GM12878 (cell line): Measurements from ENCODE around the gene ARHGAP9. TPM values are rescaled to one million over a fixed set of nuclear protein-coding genes. Genes with fewer than 3 reads are reported as not detected.

Source experiments
- ATAC-seq: fragments of 200-7000 bp; cut with Tn5 transposase; 3 replicates; pipeline ENCODE4 v1.9.1; 2020; ENCODE audit warnings: mild to moderate bottlenecking, moderate library complexity
- BruUV-seq: library from RNA; stranded (reverse); fragments of 400-500 nt; replicated peaks from 2 replicates; lab custom pipeline; 2021; lab: Mats Ljungman, UMichigan
- CTCF ChIA-PET: fragments of 300-600 bp; sonication (Branson Sonifier 250); formaldehyde crosslinking; extraction: SDS; loops from one replicate; lab custom pipeline; 2021; ENCODE audit warnings: inconsistent platforms; lab: Yijun Ruan, JAX
- POLR2A ChIA-PET: fragments of 350-600 bp; formaldehyde crosslinking; extraction: SDS; loops from one replicate; lab custom pipeline; 2021; ENCODE audit warnings: inconsistent platforms; lab: Charles Lee
- RAD21 ChIA-PET: fragments of 300-600 bp; sonication (Branson Sonifier 250); formaldehyde crosslinking; loops from one replicate; lab custom pipeline; 2023; ENCODE audit warnings: antibody characterized with exemption; ENCODE audit not compliant: unreplicated experiment; lab: Charles Lee
- SMC1A ChIA-PET: fragments of 300-600 bp; sonication (Branson Sonifier 250); formaldehyde crosslinking; loops from one replicate; lab custom pipeline; 2023; ENCODE audit not compliant: unreplicated experiment, uncharacterized antibody; lab: Charles Lee
- DNase-seq: peaks from one replicate; pipeline ENCODE4 v3.0.0-alpha.2; 2011; ENCODE audit warnings: low read depth, low spot score
- FAIRE-seq: peaks from 3 replicates; lab custom pipeline; 2011; peaks lifted over from hg19 to GRCh38; lab: Jason Lieb, UNC
- H2AFZ ChIP-seq: 2 replicates; pipeline ENCODE4 v1.6.0; 2011; ENCODE audit warnings: low read depth, low read length, control low read depth; ENCODE audit not compliant: control insufficient read depth
- H3K27ac ChIP-seq: 2 replicates; pipeline ENCODE4 v1.5.1; 2011; ENCODE audit warnings: control low read depth; ENCODE audit not compliant: control insufficient read depth, insufficient read depth
- H3K27me3 ChIP-seq, 2 experiments: replicated peaks in 1 of 2; 2 replicates each; pipeline versions ENCODE4 v1.6.0 to v1.6.1; 2011; ENCODE audit warnings: low read length in 1 of 2; ENCODE audit not compliant: control insufficient read depth in 2 of 2, insufficient read depth in 2 of 2
- H3K36me3 ChIP-seq, 2 experiments: 2 replicates each; pipeline ENCODE4 v1.5.1; 2011; ENCODE audit warnings: low read length in 1 of 2; ENCODE audit not compliant: control insufficient read depth in 2 of 2, insufficient read depth in 2 of 2
- H3K4me1 ChIP-seq: 2 replicates; pipeline ENCODE4 v1.6.1; 2011; ENCODE audit warnings: mild to moderate bottlenecking, low read length, moderate library complexity, mixed read lengths; ENCODE audit not compliant: control insufficient read depth, insufficient read depth
- H3K4me2 ChIP-seq: 2 replicates; pipeline ENCODE4 v1.6.0; 2011; ENCODE audit warnings: control low read depth; ENCODE audit not compliant: control insufficient read depth, insufficient read depth
- H3K4me3 ChIP-seq: fragments of 200-600 bp; sonication (generic); 2 replicates; pipeline ENCODE4 v1.5.1; 2016
- H3K79me2 ChIP-seq: 2 replicates; pipeline ENCODE4 v1.6.0; 2011; ENCODE audit warnings: low read length; ENCODE audit not compliant: control insufficient read depth, insufficient read depth
- H3K9ac ChIP-seq: 2 replicates; pipeline ENCODE4 v1.8.0; 2011; ENCODE audit warnings: low read length, control low read depth, mixed read lengths; ENCODE audit not compliant: control insufficient read depth, insufficient read depth
- H3K9me3 ChIP-seq: replicated peaks from 3 replicates; pipeline ENCODE4 v1.5.1; 2011; ENCODE audit warnings: mild to moderate bottlenecking, low read length; ENCODE audit not compliant: control insufficient read depth, insufficient read depth
- H4K20me1 ChIP-seq: 2 replicates; pipeline ENCODE4 v1.6.0; 2011; ENCODE audit not compliant: control insufficient read depth, insufficient read depth
- ATF7 ChIP-seq: fragments of 450-650 bp; IDR thresholded peaks from 2 replicates; pipeline ENCODE4 v1.6.1; 2016; ENCODE audit warnings: low read depth, mild to moderate bottlenecking
- IKZF1 ChIP-seq: fragments of 450-650 bp; conservative IDR thresholded peaks from 2 replicates; pipeline ENCODE4 v1.6.1; 2017; ENCODE audit warnings: antibody characterized with exemption, mild to moderate bottlenecking
- JUND ChIP-seq: IDR thresholded peaks from 2 replicates; pipeline ENCODE4 v1.6.1; 2012; ENCODE audit warnings: low read depth, mild to moderate bottlenecking, low read length, improper control_type of control experiment, moderate library complexity
- POLR2A ChIP-seq: IDR thresholded peaks from 2 replicates; pipeline ENCODE4 v1.6.1; 2011; ENCODE audit warnings: low read depth, mild to moderate bottlenecking, low read length
- SMAD5 ChIP-seq: IDR thresholded peaks from 2 replicates; pipeline ENCODE4 v1.6.1; 2016; ENCODE audit warnings: antibody characterized with exemption, low read depth
- SREBF2 ChIP-seq: IDR thresholded peaks from 2 replicates; pipeline ENCODE4 v1.6.1; 2012; ENCODE audit warnings: mild to moderate bottlenecking, low read length
- ZBED1 ChIP-seq: IDR thresholded peaks from 2 replicates; pipeline ENCODE4 v1.6.1; 2016; ENCODE audit warnings: borderline replicate concordance
- WGBS: methylation state at CpG from one replicate; pipeline ENCODE4 v1.1.6; 2016; ENCODE audit warnings: low lambda C conversion rate; ENCODE audit not compliant: insufficient replicate concordance, insufficient coverage; ENCODE audit errors: missing lambda C conversion rate; 5-methylcytosine and 5-hydroxymethylcytosine counted together
- in situ Hi-C: fragments of 300-500 bp; cut with MboI; formaldehyde crosslinking; loops from 9 replicates; pipeline ENCODE4 v1.14.3; 2018; ENCODE audit warnings: mixed read lengths
- intact Hi-C: fragments of 100-400 bp; cut with micrococcal nuclease; formaldehyde crosslinking; loops from one replicate; pipeline ENCODE4 v1.14.2; 2022; ENCODE audit not compliant: unreplicated experiment
- polyA plus RNA-seq, 11 experiments: library from polyadenylated mRNA; depleted of rRNA in 4 of 11; unstranded in 6 of 11; stranded (reverse) in 5 of 11; fragments of >200 nt; fragmentation: Nextera tagmentation in 4 of 11; fragmentation: Illumina TruSeq in 1 of 11; extraction: Ambion mirVana in 4 of 11; extraction: Trizol in 1 of 11; gene quantifications; 1 replicate in 1 of 11; 2 replicates in 10 of 11; pipeline versions ENCODE4 v1.2.1 to v1.2.3, GENCODE V29; 2011 to 2016; ENCODE audit warnings: inconsistent platforms in 2 of 11, missing spikeins in 2 of 11, low read depth in 1 of 11
- total RNA-seq, 4 experiments: library from RNA; depleted of rRNA in 3 of 4; stranded (reverse); fragments of >200 nt in 3 of 4; fragmentation: Illumina TruSeq in 1 of 4; extraction: Trizol in 1 of 4; gene quantifications; 2 replicates each; pipeline versions ENCODE4 v1.2.1 to v1.2.3, GENCODE V29; 2013 to 2021
- TF ChIP-seq, protein P1 (sequence below): IDR thresholded peaks from 2 replicates; pipeline ENCODE4 v1.6.1; 2012; ENCODE audit warnings: improper control_type of control experiment, low read depth, low read length; ENCODE audit not compliant: insufficient replicate concordance
- TF ChIP-seq, protein P2 (sequence below): fragments of 450-650 bp; conservative IDR thresholded peaks from 2 replicates; pipeline ENCODE4 v1.6.1; 2017; ENCODE audit warnings: mild to moderate bottlenecking, moderate library complexity
- TF ChIP-seq, protein P3 (sequence below): fragments of 150-350 bp; IDR thresholded peaks from 2 replicates; pipeline ENCODE4 v1.6.1; 2016; ENCODE audit warnings: low read depth, low read length

ARHGAP9 gene
- total and polyA plus RNA-seq, 10 of the 15 experiments (the other 5 are each of a cell fraction or from before 2014, with no cell fraction given), result 19.5 to 102 (median 76.8) TPM

DNA sequence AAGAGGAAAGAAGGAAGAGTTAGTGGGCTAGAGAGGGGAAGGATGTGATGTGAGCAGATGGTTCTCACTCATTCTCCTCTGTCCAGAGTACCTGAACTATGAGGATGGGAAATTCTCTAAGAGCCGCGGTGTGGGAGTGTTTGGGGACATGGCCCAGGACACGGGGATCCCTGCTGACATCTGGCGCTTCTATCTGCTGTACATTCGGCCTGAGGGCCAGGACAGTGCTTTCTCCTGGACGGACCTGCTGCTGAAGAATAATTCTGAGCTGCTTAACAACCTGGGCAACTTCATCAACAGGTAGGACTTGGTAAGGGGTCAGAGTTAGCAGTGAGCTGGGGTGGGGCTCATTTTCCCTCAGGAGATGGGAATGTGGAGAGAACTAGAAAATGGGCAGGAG is 33.0 kb upstream of the ARHGAP9 start (continued):
- TF ChIP-seq SMAD5 (no peak), IKZF1 (no peak)

DNA sequence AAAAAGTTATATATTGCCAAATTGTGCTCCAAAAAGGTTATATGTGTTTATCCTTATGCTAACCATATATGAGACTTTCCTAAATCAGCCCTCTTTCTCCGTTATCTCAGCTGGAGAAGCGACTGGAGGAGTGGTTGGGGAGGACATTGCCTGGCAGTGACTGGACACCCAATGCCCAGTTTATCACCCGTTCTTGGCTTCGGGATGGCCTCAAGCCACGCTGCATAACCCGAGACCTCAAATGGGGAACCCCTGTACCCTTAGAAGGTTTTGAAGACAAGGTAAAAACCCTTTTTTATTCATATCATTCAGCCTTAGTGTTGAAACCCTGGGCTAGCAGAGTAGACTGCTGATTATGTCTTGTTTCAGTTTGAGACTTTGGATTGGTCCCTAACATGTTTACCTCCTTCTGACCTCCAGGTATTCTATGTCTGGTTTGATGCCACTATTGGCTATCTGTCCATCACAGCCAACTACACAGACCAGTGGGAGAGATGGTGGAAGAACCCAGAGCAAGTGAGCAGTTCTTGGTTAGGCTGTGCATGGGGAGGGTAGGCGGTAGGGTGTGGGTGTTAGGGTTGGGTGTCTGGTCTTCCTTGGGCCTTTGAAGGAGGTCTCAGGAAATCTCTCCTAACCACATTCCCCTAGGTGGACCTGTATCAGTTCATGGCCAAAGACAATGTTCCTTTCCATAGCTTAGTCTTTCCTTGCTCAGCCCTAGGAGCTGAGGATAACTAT is 32.1 kb upstream of the ARHGAP9 start:
- H3K27ac ChIP-seq, result no peak overlapping the region
- SMC1A ChIA-PET, result no interaction called here
- ATAC-seq (no peak), FAIRE-seq (no peak), DNase-seq (no peak)
- H3K9ac ChIP-seq, result no peak overlapping the region
- in situ Hi-C loops (no loop called here), intact Hi-C loops (no loop called here)
- BruUV-seq, result no TSS peak
- H3K4me3 ChIP-seq, result no peak overlapping the region
- H3K9me3 ChIP-seq, result no peaks in the 10 kb centered on the region
- H3K36me3 ChIP-seq, result peaks cover 28 to 40% of the 10 kb centered on the region in 2 experiments
- no peak overlapping the region for H2AFZ ChIP-seq
- H3K79me2 ChIP-seq, result no peaks in the 10 kb centered on the region
- 83% methylated on average over 7 of the region's 7 CpGs for WGBS
- RAD21 ChIA-PET, result no interaction called here
- H3K27me3 ChIP-seq, result no peaks in the 10 kb centered on the region
- POLR2A ChIA-PET, result interaction anchor here (0.6 kb wide), 1 partner anchor 63 kb away, joined by 3 read pairs; no protein-coding TSS in a partner anchor
- CTCF ChIA-PET, result interaction anchor here (0.9 kb wide), 1 partner anchor 49 kb away, joined by 3 read pairs; no protein-coding TSS in a partner anchor
- H4K20me1 ChIP-seq, result peaks cover 2% of the 10 kb centered on the region; the same call in 1 of the 2 replicates
- no peak overlapping the region for H3K4me2 ChIP-seq
- H3K4me1 ChIP-seq, result no peaks in the 10 kb centered on the region
- 0 out of 2 replicates have a peak, but pooled peaks have one; percentile 34 for TF ChIP-seq POLR2A
- TF ChIP-seq ZBED1, result no peak
- no peak for TF ChIP-seq SREBF2
- no peak for TF ChIP-seq ATF7
- TF ChIP-seq JUND, result no peak
- TF ChIP-seq, protein P1, sequence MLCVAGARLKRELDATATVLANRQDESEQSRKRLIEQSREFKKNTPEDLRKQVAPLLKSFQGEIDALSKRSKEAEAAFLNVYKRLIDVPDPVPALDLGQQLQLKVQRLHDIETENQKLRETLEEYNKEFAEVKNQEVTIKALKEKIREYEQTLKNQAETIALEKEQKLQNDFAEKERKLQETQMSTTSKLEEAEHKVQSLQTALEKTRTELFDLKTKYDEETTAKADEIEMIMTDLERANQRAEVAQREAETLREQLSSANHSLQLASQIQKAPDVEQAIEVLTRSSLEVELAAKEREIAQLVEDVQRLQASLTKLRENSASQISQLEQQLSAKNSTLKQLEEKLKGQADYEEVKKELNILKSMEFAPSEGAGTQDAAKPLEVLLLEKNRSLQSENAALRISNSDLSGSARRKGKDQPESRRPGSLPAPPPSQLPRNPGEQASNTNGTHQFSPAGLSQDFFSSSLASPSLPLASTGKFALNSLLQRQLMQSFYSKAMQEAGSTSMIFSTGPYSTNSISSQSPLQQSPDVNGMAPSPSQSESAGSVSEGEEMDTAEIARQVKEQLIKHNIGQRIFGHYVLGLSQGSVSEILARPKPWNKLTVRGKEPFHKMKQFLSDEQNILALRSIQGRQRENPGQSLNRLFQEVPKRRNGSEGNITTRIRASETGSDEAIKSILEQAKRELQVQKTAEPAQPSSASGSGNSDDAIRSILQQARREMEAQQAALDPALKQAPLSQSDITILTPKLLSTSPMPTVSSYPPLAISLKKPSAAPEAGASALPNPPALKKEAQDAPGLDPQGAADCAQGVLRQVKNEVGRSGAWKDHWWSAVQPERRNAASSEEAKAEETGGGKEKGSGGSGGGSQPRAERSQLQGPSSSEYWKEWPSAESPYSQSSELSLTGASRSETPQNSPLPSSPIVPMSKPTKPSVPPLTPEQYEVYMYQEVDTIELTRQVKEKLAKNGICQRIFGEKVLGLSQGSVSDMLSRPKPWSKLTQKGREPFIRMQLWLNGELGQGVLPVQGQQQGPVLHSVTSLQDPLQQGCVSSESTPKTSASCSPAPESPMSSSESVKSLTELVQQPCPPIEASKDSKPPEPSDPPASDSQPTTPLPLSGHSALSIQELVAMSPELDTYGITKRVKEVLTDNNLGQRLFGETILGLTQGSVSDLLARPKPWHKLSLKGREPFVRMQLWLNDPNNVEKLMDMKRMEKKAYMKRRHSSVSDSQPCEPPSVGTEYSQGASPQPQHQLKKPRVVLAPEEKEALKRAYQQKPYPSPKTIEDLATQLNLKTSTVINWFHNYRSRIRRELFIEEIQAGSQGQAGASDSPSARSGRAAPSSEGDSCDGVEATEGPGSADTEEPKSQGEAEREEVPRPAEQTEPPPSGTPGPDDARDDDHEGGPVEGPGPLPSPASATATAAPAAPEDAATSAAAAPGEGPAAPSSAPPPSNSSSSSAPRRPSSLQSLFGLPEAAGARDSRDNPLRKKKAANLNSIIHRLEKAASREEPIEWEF, result no peak
- TF ChIP-seq, protein P2, sequence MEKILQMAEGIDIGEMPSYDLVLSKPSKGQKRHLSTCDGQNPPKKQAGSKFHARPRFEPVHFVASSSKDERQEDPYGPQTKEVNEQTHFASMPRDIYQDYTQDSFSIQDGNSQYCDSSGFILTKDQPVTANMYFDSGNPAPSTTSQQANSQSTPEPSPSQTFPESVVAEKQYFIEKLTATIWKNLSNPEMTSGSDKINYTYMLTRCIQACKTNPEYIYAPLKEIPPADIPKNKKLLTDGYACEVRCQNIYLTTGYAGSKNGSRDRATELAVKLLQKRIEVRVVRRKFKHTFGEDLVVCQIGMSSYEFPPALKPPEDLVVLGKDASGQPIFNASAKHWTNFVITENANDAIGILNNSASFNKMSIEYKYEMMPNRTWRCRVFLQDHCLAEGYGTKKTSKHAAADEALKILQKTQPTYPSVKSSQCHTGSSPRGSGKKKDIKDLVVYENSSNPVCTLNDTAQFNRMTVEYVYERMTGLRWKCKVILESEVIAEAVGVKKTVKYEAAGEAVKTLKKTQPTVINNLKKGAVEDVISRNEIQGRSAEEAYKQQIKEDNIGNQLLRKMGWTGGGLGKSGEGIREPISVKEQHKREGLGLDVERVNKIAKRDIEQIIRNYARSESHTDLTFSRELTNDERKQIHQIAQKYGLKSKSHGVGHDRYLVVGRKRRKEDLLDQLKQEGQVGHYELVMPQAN, result no peak
- TF ChIP-seq, protein P3, sequence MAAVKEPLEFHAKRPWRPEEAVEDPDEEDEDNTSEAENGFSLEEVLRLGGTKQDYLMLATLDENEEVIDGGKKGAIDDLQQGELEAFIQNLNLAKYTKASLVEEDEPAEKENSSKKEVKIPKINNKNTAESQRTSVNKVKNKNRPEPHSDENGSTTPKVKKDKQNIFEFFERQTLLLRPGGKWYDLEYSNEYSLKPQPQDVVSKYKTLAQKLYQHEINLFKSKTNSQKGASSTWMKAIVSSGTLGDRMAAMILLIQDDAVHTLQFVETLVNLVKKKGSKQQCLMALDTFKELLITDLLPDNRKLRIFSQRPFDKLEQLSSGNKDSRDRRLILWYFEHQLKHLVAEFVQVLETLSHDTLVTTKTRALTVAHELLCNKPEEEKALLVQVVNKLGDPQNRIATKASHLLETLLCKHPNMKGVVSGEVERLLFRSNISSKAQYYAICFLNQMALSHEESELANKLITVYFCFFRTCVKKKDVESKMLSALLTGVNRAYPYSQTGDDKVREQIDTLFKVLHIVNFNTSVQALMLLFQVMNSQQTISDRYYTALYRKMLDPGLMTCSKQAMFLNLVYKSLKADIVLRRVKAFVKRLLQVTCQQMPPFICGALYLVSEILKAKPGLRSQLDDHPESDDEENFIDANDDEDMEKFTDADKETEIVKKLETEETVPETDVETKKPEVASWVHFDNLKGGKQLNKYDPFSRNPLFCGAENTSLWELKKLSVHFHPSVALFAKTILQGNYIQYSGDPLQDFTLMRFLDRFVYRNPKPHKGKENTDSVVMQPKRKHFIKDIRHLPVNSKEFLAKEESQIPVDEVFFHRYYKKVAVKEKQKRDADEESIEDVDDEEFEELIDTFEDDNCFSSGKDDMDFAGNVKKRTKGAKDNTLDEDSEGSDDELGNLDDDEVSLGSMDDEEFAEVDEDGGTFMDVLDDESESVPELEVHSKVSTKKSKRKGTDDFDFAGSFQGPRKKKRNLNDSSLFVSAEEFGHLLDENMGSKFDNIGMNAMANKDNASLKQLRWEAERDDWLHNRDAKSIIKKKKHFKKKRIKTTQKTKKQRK, result no peak
- TF ChIP-seq, all 136 proteins: peak for 1
